ENCODE data around the gene PDCD7. TPM values are rescaled to one million over a fixed set of nuclear protein-coding genes. Genes with fewer than 3 reads are reported as not detected.
"Not testable (repeated sequence)": the region's sequence is repeated elsewhere in the genome, so short reads cannot be mapped to it uniquely, and the experiment has no call there.

PDCD7 gene
- total RNA-seq, 1 donor from 2014 or later, result 19.3 TPM

DNA sequence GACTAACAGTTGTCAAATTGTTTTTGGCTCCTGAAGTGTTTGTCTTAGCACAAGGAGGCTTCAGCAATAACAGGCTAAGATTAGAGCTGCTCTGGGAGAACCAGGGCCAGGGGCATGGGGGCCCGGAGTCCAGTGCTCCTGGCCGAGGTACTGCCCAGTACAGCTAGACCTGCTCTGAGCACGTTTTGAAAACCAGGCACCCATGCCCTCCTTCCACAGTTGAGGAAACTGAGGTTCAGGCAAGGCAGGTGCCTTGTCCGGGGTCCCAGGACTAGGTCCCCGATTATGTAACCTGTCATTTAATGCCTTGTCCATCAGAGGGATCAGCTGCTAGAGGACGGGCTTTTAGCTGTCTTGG is 37.9 kb downstream of the PDCD7 start:
- no peak overlapping the region for H3K27ac Mint-ChIP-seq (ENCODE audit: unreplicated experiment)
- no peaks in the 10 kb centered on the region for H3K9me3 Mint-ChIP-seq (ENCODE audit: unreplicated experiment)
- TF ChIP-seq, protein P1, sequence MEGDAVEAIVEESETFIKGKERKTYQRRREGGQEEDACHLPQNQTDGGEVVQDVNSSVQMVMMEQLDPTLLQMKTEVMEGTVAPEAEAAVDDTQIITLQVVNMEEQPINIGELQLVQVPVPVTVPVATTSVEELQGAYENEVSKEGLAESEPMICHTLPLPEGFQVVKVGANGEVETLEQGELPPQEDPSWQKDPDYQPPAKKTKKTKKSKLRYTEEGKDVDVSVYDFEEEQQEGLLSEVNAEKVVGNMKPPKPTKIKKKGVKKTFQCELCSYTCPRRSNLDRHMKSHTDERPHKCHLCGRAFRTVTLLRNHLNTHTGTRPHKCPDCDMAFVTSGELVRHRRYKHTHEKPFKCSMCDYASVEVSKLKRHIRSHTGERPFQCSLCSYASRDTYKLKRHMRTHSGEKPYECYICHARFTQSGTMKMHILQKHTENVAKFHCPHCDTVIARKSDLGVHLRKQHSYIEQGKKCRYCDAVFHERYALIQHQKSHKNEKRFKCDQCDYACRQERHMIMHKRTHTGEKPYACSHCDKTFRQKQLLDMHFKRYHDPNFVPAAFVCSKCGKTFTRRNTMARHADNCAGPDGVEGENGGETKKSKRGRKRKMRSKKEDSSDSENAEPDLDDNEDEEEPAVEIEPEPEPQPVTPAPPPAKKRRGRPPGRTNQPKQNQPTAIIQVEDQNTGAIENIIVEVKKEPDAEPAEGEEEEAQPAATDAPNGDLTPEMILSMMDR (IDR thresholded peaks at IDR 0.05; ENCODE audit: unreplicated experiment), result no peak
- H3K36me3 Mint-ChIP-seq (ENCODE audit: low read depth, unreplicated experiment), result peaks cover 16% of the 10 kb centered on the region
- H3K4me1 Mint-ChIP-seq (ENCODE audit: unreplicated experiment), result peaks cover 3% of the 10 kb centered on the region
- H3K27me3 Mint-ChIP-seq (ENCODE audit: unreplicated experiment), result no peaks in the 10 kb centered on the region
- H3K4me3 Mint-ChIP-seq (ENCODE audit: unreplicated experiment), result no peak overlapping the region
- no peak for DNase-seq (ENCODE audit: low spot score)

DNA sequence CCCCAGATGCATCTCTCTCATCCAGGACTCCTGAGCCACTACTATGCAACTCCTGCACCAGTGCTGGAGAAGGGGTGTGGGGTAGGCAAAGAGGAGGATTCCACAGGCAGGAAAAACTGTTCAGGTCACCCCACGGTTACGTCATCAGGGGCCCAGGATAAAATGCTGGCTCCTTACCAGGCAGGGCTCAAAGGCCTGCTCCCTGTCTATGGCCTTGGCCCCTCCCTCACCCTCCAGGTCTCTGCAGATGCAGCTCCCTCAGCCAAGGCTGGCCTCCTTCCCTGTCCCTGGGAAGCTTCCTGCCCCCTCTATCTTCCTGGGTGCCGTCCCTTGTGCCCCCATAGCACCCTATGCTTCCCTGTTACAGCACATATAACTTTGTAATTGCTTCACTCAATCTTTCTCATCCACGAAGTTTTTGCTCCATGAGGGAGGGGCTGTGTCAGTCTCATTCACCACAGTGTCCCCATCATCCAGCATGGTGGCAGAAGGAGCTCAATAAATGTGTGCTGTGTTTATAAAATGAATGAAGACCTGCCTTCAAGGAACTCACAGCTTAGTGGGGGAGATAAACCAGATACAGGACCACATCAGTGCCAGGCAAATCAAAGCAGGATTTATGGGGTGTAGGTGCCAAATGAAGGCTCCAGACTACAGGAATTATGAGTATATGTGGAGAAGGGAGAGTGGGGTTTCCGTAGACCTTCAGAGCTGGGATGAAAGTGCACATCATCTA is 38.4 kb downstream of the PDCD7 start:
- Mint-ChIP-seq H3K27ac (ENCODE audit: unreplicated experiment) (no peak overlapping the region), H3K36me3 (ENCODE audit: low read depth, unreplicated experiment) (peaks cover 16% of the 10 kb centered on the region), H3K4me1 (ENCODE audit: unreplicated experiment) (no peaks in the 10 kb centered on the region), H3K27me3 (ENCODE audit: unreplicated experiment) (no peaks in the 10 kb centered on the region), H3K4me3 (ENCODE audit: unreplicated experiment) (no peak overlapping the region), H3K9me3 (ENCODE audit: unreplicated experiment) (no peaks in the 10 kb centered on the region)
- TF ChIP-seq, protein P1 (IDR thresholded peaks at IDR 0.05; ENCODE audit: unreplicated experiment), result no peak
- no peak for DNase-seq (ENCODE audit: low spot score)

DNA sequence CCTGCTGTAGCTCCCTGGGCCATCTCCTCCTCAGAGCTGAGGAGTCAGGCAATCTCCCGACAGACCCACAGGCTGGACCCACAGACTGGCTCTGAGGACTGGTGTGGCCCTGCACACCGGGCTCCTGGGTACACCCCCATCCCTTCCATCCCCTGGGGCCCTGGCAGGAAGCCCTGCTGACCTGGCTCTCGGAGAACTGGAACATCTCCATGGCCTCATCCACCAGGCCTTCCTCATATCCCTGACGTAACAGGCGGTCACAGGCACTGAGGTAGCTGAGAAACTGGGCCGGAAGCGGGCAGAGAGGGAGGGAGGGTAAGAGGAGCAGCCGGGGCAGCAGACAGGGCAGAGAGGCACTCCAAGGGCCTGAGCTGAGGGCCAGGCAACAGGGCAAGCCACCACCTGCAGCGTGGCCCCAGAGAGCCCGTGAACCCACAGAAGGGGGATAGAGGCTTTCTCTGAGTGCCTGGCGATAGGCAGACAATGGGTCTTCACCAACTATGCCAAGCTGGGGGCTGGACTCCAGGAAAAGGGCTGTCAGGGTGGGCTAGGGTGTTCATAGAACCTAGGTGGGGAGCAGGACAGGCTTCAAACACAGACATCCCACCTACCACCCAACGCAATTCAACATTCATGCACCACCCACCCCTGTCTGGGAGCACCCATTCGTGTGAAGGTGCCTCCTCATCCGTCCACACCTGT is 39.2 kb downstream of the PDCD7 start:
- DNase-seq (ENCODE audit: low spot score), result no peak
- Mint-ChIP-seq H3K27ac (ENCODE audit: unreplicated experiment) (no peak overlapping the region), H3K36me3 (ENCODE audit: low read depth, unreplicated experiment) (peaks cover 16% of the 10 kb centered on the region)

DNA sequence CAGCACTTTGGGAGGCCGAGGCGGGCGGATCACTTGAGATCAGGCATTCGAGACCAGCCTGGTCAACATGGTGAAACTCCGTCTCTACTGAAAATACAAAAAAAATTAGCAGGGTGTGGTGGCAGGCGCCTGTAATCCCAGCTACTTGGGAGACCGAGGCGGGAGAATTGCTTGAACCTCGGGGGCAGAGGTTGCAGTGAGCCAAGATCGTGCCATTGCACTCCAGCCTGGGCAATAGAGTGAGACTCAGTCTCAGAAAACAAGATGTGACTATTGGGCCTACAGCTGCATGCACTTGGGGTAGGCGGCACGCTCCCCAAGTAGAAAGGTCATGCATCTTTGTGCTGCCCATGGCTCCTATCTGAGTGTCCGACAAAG is 39.8 kb downstream of the PDCD7 start:
- not testable (repeated sequence) for H3K9me3 Mint-ChIP-seq (ENCODE audit: unreplicated experiment); H3K4me3 Mint-ChIP-seq (ENCODE audit: unreplicated experiment); H3K4me1 Mint-ChIP-seq (ENCODE audit: unreplicated experiment); H3K27me3 Mint-ChIP-seq (ENCODE audit: unreplicated experiment); DNase-seq (ENCODE audit: low spot score); H3K27ac Mint-ChIP-seq (ENCODE audit: unreplicated experiment)
- peaks cover 14% of the 10 kb centered on the region for H3K36me3 Mint-ChIP-seq (ENCODE audit: low read depth, unreplicated experiment)

More for the DNA sequence above, 39.2 kb downstream of the PDCD7 start:
- Mint-ChIP-seq H3K9me3 (ENCODE audit: unreplicated experiment) (no peaks in the 10 kb centered on the region), H3K4me3 (ENCODE audit: unreplicated experiment) (no peak overlapping the region), H3K27me3 (ENCODE audit: unreplicated experiment) (no peaks in the 10 kb centered on the region), H3K4me1 (ENCODE audit: unreplicated experiment) (no peaks in the 10 kb centered on the region)
- TF ChIP-seq, protein P1 (IDR thresholded peaks at IDR 0.05; ENCODE audit: unreplicated experiment), result no peak

DNA sequence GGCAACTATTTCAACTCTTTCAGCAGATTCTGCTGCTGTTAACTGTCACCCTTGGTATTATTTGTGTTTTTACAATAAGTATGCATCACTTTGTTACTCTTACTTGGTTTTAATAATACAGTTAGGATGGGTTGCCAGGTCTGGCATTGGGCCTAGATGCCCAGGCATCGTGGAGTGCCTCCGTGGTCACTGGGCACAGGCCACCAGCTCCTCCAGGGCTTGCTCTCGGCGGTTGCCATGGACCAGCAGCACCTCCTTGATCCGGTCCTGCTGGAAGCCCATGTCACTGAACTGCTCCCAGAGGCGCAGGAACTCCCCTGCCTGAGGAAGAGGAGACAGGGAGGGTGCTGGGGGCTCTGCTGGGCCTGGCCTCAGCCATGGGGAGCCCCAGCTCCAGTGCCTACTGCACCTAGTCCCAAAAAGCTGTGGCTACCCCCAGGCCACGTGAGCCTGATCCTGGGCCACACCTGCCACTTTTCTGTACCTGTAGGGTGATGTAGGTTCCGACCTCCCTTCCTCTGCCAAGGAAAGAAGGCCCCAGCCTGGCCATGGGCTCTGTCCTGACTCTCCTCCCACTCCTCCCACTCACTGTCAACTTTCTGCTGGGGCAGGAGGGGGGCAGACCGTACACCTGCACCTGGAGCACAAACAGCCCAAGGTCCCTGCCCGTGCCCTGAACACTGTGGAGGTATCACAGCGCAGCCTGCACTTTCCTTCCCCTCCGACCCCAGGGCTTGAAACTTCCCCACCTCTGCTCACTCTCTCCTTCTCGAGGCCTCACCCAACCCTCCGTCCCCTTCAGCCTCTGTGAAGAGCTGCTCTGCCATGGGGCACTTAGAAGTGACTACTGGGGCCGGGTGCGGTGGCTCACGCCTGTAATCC is 40.5 kb downstream of the PDCD7 start:
- H3K9me3 Mint-ChIP-seq (ENCODE audit: unreplicated experiment), result no peaks in the 10 kb centered on the region
- no peak overlapping the region for H3K4me3 Mint-ChIP-seq (ENCODE audit: unreplicated experiment)
- H3K27ac Mint-ChIP-seq (ENCODE audit: unreplicated experiment), result no peak overlapping the region
- TF ChIP-seq, protein P1 (IDR thresholded peaks at IDR 0.05; ENCODE audit: unreplicated experiment), result no peak
- peaks cover 7% of the 10 kb centered on the region for H3K36me3 Mint-ChIP-seq (ENCODE audit: low read depth, unreplicated experiment)
- H3K27me3 Mint-ChIP-seq (ENCODE audit: unreplicated experiment), result no peaks in the 10 kb centered on the region
- DNase-seq (ENCODE audit: low spot score), result no peak
- H3K4me1 Mint-ChIP-seq (ENCODE audit: unreplicated experiment), result no peaks in the 10 kb centered on the region
